HepG2 (cell line): ENCODE measurements around the gene SUOX. TPM values are rescaled to one million over a fixed set of nuclear protein-coding genes. Genes with fewer than 3 reads are reported as not detected.

Experiments used
- ARID2 ChIP-seq: sonication (generic); formaldehyde crosslinking; IDR thresholded peaks from 2 replicates; pipeline ENCODE4 v1.8.1; 2022; ENCODE audit warnings: mild to moderate bottlenecking, missing genetic modification reagents, borderline replicate concordance
- HOXA5 ChIP-seq: sonication (generic); formaldehyde crosslinking; IDR thresholded peaks from 2 replicates; pipeline ENCODE4 v1.4.0; 2020; ENCODE audit warnings: missing genetic modification reagents
- MED1 ChIP-seq: sonication (generic); formaldehyde crosslinking; IDR thresholded peaks from 2 replicates; pipeline ENCODE4 v1.4.0; 2020; ENCODE audit warnings: missing genetic modification reagents
- NFRKB ChIP-seq: fragments of 450-650 bp; IDR thresholded peaks from 2 replicates; pipeline ENCODE4 v1.6.1; 2017
- POLR2AphosphoS2 ChIP-seq: IDR thresholded peaks from 2 replicates; pipeline ENCODE4 v1.6.1; 2011; ENCODE audit warnings: low read depth, low read length, improper control_type of control experiment
- TOE1 ChIP-seq: sonication (generic); formaldehyde crosslinking; IDR thresholded peaks from 2 replicates; pipeline ENCODE4 v1.4.0; 2020; ENCODE audit warnings: mild to moderate bottlenecking, missing genetic modification reagents
- U2AF2 ChIP-seq: fragments of 200-400 bp; formaldehyde crosslinking; IDR thresholded peaks from 2 replicates; pipeline ENCODE4 v1.6.1; 2017; ENCODE audit warnings: low read depth, mild to moderate bottlenecking, low read length
- ZNF24 ChIP-seq: fragments of 450-650 bp; IDR thresholded peaks from 2 replicates; pipeline ENCODE4 v1.6.1; 2017; ENCODE audit warnings: antibody characterized with exemption, mild to moderate bottlenecking
- ZNF33A ChIP-seq: sonication (generic); formaldehyde crosslinking; IDR thresholded peaks from 2 replicates; pipeline ENCODE4 v1.5.1; 2020; ENCODE audit warnings: missing genetic modification reagents, mild to moderate bottlenecking, moderate library complexity, borderline replicate concordance
- ZZZ3 ChIP-seq: sonication (generic); formaldehyde crosslinking; IDR thresholded peaks from 2 replicates; pipeline ENCODE4 v1.4.0; 2020; ENCODE audit warnings: missing genetic modification reagents, mild to moderate bottlenecking, borderline replicate concordance
- polyA plus RNA-seq, 8 experiments: library from polyadenylated mRNA; depleted of rRNA in 3 of 8; stranded (reverse) in 7 of 8; unstranded in 1 of 8; fragments of >200 nt; fragmentation: Illumina TruSeq in 4 of 8; extraction: Trizol in 4 of 8; gene quantifications; 2 replicates each; pipeline versions ENCODE4 v1.2.1 to v1.2.3, GENCODE V29; 2011 to 2016; ENCODE audit warnings: low read depth in 4 of 8, missing spikeins in 1 of 8, mixed read lengths in 1 of 8; ENCODE audit not compliant: insufficient read depth in 1 of 8
- total RNA-seq, 5 experiments: library from RNA; depleted of rRNA; stranded (reverse); fragments of >200 nt; fragmentation: Illumina TruSeq; extraction: Trizol; gene quantifications; 2 replicates each; pipeline ENCODE4 v1.2.3, GENCODE V29; 2016; ENCODE audit warnings: low read depth in 1 of 5
- TF ChIP-seq, protein P1 (sequence below): sonication (generic); formaldehyde crosslinking; conservative IDR thresholded peaks from 2 replicates; pipeline ENCODE4 v1.8.0; 2022; ENCODE audit warnings: low read depth, missing genetic modification reagents
- TF ChIP-seq, protein P2 (sequence below): sonication (generic); formaldehyde crosslinking; IDR thresholded peaks from 2 replicates; pipeline ENCODE4 v1.5.1; 2020; ENCODE audit warnings: mild to moderate bottlenecking, missing genetic modification reagents
- TF ChIP-seq, protein P3 (sequence below): sonication (generic); formaldehyde crosslinking; IDR thresholded peaks from 2 replicates; pipeline ENCODE4 v1.8.0; 2022; ENCODE audit warnings: missing genetic modification reagents, mild to moderate bottlenecking, inconsistent platforms, borderline replicate concordance
- TF ChIP-seq, protein P4 (sequence below): sonication (generic); formaldehyde crosslinking; IDR thresholded peaks from 2 replicates; pipeline ENCODE4 v1.4.0; 2020; ENCODE audit warnings: mild to moderate bottlenecking, missing genetic modification reagents, borderline replicate concordance

SUOX gene
- total and polyA plus RNA-seq, 2 of the 13 experiments (the other 11 are each of a cell fraction or from before 2014, with no cell fraction given) = 23.9 to 25.9 TPM

DNA sequence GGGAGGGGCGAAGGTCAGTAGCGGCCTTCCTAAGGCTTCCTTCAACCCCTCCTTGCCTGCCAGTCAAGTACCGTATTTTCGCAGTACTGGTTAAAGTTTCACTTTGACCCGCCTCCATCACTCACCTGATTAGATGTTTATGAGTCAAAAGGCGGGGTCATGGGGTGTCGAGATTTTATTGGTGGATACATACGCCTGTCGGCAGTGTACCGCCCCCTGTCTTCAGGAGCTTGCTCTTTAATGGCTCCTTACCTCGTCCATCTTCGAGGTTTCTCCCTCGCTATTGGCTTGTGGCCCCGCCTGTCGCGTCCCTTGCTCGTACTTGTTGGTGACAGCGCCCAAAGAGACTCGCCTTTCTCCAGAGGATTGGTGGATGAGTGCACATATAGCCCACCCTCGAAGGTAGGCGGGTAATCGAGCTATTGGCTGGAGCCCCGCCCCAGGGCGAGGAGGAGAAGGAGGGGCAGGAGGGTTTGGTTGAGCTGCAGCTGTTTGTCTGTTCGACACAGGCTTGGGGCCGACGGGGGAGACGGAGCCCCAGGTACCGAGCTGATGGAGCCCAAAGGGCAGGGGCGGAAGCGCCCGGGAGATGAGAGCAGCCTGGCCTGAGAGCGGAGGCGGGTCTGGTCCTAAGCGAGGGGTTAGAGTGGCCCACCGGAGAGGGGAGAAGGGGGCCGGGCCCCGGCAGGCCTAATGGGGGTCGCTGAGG lies 23.3 kb upstream of the SUOX start, which contains the start of gene RAB5B (continued):
- TF ChIP-seq, protein P1, sequence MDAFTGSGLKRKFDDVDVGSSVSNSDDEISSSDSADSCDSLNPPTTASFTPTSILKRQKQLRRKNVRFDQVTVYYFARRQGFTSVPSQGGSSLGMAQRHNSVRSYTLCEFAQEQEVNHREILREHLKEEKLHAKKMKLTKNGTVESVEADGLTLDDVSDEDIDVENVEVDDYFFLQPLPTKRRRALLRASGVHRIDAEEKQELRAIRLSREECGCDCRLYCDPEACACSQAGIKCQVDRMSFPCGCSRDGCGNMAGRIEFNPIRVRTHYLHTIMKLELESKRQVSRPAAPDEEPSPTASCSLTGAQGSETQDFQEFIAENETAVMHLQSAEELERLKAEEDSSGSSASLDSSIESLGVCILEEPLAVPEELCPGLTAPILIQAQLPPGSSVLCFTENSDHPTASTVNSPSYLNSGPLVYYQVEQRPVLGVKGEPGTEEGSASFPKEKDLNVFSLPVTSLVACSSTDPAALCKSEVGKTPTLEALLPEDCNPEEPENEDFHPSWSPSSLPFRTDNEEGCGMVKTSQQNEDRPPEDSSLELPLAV (CRISPR knock-in tag) = no peak
- no peak; the same call in 1 of the 2 replicates for TF ChIP-seq ZNF33A (CRISPR knock-in tag)
- no peak for TF ChIP-seq TOE1
- peak; percentile 92 for TF ChIP-seq HOXA5 (CRISPR knock-in tag)
- TF ChIP-seq, protein P2, sequence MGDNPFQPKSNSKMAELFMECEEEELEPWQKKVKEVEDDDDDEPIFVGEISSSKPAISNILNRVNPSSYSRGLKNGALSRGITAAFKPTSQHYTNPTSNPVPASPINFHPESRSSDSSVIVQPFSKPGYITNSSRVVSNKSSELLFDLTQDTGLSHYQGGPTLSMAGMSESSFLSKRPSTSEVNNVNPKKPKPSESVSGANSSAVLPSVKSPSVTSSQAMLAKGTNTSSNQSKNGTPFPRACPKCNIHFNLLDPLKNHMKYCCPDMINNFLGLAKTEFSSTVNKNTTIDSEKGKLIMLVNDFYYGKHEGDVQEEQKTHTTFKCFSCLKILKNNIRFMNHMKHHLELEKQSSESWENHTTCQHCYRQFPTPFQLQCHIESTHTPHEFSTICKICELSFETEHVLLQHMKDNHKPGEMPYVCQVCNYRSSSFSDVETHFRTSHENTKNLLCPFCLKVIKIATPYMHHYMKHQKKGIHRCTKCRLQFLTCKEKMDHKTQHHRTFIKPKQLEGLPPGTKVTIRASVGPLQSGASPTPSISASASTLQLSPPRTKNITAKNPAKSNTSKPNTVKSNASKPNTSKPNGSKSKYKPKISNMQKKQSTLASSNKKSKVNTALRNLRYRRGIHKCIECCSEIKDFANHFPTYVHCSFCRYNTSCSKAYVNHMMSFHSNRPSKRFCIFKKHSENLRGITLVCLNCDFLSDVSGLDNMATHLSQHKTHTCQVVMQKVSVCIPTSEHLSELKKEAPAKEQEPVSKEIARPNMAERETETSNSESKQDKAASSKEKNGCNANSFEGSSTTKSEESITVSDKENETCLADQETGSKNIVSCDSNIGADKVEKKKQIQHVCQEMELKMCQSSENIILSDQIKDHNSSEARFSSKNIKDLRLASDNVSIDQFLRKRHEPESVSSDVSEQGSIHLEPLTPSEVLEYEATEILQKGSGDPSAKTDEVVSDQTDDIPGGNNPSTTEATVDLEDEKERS (CRISPR knock-in tag) = peak; percentile 95
- TF ChIP-seq NFRKB = no peak
- peak; percentile 32; the same call in 1 of the 2 replicates for TF ChIP-seq ZZZ3 (CRISPR knock-in tag)
- no peak for TF ChIP-seq ZNF24
- TF ChIP-seq POLR2AphosphoS2 = no peak
- TF ChIP-seq, protein P3, sequence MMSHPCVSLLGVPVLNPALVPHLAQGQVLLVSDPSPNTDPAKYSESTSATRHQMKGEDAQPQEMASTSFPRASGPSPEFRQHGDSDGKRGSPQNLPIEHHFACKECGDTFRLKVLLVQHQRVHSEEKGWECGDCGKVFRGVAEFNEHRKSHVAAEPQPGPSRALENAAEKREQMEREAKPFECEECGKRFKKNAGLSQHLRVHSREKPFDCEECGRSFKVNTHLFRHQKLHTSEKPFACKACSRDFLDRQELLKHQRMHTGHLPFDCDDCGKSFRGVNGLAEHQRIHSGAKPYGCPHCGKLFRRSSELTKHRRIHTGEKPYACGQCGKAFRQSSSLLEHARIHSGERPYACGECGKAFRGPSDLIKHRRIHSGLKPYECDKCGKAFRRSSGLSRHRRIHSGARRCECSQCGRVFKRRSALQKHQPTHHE = peak; percentile 67
- no peak for TF ChIP-seq U2AF2
- peak; percentile 48; the same call in 1 of the 2 replicates for TF ChIP-seq MED1 (CRISPR knock-in tag)
- TF ChIP-seq, protein P4, sequence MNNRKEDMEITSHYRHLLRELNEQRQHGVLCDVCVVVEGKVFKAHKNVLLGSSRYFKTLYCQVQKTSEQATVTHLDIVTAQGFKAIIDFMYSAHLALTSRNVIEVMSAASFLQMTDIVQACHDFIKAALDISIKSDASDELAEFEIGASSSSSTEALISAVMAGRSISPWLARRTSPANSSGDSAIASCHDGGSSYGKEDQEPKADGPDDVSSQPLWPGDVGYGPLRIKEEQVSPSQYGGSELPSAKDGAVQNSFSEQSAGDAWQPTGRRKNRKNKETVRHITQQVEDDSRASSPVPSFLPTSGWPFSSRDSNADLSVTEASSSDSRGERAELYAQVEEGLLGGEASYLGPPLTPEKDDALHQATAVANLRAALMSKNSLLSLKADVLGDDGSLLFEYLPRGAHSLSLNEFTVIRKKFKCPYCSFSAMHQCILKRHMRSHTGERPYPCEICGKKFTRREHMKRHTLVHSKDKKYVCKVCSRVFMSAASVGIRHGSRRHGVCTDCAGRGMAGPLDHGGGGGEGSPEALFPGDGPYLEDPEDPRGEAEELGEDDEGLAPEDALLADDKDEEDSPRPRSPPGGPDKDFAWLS (CRISPR knock-in tag) = 0 out of 2 replicates have a peak, but pooled peaks have one; percentile 54
- no peak; the same call in 1 of the 2 replicates for TF ChIP-seq ARID2 (CRISPR knock-in tag)
